Epithelial cell of esophagus (primary cell): ENCODE results near the gene KLHL36.

Experiments
- DNase-seq: peaks from one replicate; pipeline ENCODE4 v3.0.0; 2010; ENCODE audit warnings: low read depth
- H3K4me3 ChIP-seq: 2 replicates; pipeline ENCODE4 v1.5.1; 2011; ENCODE audit warnings: mild to moderate bottlenecking, low read length, control low read depth
- CTCF ChIP-seq: IDR thresholded peaks from 2 replicates; pipeline ENCODE4 v1.5.1; 2011; ENCODE audit warnings: low read depth, mild to moderate bottlenecking, low read length, control low read depth, inconsistent platforms; ENCODE audit not compliant: insufficient read depth; ENCODE audit errors: missing control alignments

The KLHL36 gene

DNA sequence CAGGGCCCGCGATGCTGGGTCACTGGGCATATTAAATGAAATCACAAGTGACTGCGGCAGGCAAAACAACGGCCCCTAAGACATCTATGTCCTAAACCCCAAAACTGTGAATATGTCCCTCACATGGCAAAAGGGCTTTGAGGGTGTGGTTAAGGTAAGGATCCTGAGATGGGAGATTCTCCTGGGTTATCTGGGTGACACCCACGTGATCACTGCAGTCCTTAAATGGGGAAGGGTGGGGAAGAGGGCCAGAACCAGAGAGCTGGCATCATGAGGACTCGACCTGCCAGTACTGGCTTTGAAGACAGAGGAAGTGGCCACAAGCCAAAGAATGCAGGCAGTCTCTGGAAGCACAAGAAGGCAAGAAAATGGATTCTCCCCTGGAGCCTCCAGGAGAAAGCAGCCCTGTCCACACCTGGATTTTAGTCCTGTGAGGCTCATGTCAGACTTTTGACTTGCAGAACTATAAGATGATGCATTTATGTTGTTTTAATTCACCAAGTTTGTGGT is 42.9 kb upstream of the KLHL36 start:
- no peak overlapping the region for H3K4me3 ChIP-seq
- no peak for TF ChIP-seq CTCF
- DNase-seq, result no peak

GRCh38 chr16:84606081-84606875 is 42.0 kb upstream of the KLHL36 start:
- DNase-seq, result no peak
- TF ChIP-seq CTCF, result no peak
- no peak overlapping the region for H3K4me3 ChIP-seq

GRCh38 chr16:84607061-84607460 is 41.2 kb upstream of the KLHL36 start:
- no peak for TF ChIP-seq CTCF
- H3K4me3 ChIP-seq, result no peak overlapping the region
- DNase-seq, result no peak

DNA sequence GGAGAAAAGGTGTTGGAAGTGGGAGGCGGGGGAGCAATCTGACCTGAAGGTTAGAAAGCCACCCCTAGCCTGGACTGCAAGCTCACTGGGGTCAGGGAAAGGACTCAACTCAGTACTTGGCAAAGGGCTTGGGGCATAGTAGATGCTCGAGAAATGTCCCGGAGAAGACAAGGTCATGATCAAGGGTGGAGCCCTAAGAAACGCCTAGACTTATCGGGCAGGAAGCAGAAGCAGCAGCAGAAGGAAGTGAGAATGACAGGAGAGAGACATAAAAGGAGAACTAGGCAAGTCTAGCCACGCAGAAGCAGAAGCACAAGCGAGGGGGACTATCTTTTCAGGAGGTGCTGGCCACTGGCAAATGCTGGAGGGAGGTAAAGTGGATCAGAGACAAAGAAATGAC is 40.6 kb upstream of the KLHL36 start:
- H3K4me3 ChIP-seq, result no peak overlapping the region
- no peak for DNase-seq
- no peak for TF ChIP-seq CTCF

GRCh38 chr16:84608282-84608681 is 40.0 kb upstream of the KLHL36 start:
- H3K4me3 ChIP-seq, result no peak overlapping the region
- DNase-seq, result no peak

DNA sequence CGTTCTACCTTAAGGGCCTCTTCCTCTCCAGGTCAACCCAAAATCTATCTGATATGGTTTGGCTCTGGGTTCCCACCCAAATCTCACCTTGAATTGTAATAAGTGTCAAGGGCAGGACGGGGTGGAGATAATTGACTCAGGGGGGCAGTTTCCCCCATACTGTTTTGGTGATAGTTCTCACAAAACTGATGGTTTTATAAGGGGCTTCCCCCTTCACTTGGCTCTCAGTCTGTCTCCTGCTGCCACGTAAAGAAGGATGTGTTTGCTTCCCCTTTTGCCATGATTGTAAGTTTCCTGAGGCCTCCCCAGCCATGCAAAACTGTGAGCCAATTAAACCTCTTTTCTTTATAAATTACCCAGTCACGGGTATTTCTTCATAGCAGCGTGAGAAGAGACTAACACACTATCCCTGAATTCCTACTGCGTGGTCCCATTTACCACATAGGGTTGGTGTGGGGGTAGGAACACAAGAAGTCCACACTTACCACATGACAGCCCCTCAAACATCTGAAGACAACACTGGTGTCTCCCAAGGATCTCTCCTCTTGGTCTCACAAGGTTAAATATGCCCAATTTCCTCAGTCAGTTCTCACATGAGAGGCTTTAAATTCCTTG is 38.6 kb upstream of the KLHL36 start:
- no peak for TF ChIP-seq CTCF
- no peak for DNase-seq
- H3K4me3 ChIP-seq, result no peak overlapping the region

More at GRCh38 chr16:84608282-84608681, 40.0 kb upstream of the KLHL36 start:
- TF ChIP-seq CTCF, result no peak

DNA sequence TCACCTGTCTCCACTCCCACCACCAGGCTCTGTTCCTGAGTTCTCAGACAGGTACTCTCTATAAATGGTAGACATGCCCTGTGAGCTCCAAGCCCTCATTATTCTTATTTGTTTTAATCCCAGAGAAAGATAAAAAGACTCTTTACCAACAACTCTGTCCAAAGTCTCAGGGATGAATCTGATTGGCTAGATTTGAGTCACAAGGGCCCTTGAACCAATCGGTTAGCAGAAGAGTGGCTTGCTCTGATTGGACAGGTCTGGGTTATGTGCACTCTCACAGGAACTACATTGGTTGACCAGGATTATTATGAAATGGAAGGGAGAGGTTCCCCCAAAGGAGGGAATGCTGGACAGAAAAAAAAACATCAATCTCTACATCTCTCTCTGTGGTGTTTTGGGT is 37.9 kb upstream of the KLHL36 start:
- DNase-seq, result no peak
- no peak for TF ChIP-seq CTCF
- H3K4me3 ChIP-seq, result no peak overlapping the region
